Fibroblast of skin of right quadriceps (primary cell): Measurements from ENCODE around the gene PDCD1LG2.
"Not testable (repeated sequence)": the region's sequence is repeated elsewhere in the genome, so short reads cannot be mapped to it uniquely, and the experiment has no call there.

Experiments
- DNase-seq: peaks from one replicate; pipeline ENCODE4 v3.0.0-alpha.2; 2013

PDCD1LG2 gene

DNA sequence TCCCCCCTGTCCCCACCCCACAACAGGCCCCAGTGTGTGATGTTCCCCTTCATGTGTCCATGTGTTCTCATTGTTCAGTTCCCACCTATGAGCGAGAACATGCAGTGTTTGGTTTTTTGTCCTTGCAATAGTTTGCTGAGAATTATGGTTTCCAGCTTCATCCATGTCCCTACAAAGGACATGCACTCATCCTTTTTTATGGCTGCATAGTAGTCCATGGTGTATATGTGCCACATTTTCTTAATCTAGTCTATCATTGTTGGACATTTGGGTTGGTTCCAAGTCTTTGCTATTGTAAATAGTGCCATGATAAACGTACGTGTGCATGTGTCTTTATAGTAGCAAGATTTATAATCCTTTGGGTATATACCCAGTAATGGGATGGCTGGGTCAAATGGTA is 15.6 kb upstream of the PDCD1LG2 start:
- not testable (repeated sequence) for DNase-seq

DNA sequence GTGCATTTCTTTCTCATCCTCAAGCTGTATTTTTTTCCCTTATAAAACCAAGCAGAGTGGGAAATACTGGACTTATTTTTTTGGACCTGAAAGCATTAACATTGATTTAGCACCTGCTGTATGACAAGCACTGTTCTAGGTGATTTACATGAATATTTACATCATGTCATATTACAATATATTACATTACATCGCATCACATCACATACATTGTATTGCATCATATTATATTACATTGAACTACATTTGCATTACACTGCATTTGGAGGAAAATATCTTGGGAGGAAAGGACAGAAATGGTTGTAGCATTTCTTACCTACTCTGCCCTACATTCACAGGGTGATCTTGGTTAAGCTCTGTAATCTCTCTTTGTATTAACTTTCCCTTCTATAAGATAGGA is 11.2 kb upstream of the PDCD1LG2 start:
- DNase-seq = no peak

DNA sequence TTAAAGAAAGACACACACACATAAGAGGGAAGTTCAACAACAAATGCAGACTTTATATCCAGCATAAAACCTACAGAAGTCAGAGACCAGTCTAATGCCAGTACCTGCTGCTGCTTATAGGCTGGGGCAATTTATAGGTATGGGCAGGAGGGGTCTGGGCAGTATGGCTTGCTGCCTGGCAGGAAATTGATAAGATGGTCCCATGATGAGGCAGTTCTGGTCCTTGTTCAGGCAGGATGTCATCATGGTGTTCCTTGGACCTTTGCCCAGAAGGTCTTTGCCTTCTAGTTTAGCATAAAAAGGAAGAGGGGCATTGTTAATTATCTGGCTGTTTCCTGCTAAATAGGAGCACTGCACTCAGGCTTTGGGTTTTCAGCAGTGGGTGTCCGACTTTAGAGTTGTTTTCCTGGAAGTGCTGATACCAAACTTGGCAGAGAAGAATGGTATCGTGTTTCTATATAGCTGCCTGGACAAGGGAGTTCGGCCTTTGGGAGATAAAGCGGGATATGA is 10.4 kb upstream of the PDCD1LG2 start:
- peak; percentile 70 for DNase-seq

DNA sequence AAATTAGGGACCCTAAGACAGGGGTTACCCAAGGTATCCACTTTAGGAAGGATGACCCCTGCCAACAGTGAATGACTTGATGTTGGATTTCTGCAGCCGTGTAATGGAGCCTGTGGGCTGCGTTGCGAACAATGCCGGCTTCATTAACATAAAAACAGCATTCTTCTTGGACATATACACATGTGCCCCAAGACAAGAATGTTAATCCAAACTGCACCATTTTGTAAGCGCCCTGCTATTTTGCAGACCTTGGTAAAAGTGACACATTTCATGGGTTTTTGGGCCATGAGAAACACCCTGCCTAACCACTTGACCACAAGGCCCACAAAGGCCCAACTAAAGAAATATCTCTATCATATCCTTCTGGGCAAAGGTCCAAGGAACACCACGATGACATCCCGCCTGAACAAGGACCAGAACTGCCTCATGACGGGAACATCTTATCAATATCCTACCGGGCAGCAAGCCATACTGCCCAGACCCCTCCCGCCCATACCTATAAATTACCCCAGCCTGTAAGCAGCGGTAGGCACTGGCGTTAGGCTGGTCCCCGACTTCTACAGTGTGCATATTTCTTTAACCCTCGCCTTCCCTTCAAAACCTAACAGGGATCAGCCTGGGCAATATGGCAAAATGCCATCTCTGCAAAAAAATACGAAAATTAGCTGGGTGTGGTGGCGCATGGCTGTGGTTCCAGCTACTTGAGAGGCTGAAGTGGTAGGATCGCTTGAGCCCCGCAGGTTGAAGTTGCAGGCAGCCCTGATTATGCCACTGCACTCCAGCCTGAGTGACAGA is 9.7 kb upstream of the PDCD1LG2 start:
- peak; percentile 63 for DNase-seq

DNA sequence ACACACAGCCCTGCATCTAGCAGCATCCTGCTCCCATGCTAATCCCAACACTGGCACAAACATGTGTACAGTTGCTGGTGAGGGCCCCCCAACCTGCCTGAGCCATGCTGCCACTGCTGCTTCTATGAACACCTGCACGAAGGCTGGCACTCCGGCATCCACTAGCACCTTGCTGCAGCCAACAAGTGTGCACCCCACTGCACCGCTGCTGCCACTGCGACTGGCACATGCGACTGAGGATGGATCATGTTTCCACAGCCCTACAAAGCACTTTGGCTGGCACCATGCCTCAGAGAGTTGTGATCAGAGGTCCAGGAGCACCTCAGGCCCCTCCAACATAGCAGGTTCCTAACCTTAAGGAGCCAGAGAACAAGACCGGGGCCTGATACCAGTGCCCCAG is 7.8 kb upstream of the PDCD1LG2 start:
- no peak for DNase-seq

DNA sequence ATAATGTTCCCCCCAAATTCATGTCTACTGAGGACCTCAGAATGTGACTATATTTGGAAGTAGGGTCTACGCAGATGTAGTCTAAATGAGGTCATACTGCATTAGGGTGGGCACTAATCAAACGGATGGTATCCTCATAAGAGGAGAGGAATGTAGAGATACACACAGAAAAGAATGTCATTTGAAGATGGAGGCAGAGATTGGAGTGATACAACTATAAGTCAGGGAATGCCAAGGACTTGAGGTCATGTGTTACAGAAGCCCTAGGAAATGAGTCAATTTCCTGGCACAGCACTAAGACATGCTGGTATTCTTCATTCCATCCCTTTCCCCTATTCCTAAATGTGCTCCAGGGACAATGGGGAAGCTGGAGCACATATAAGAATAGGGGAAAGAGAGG is 758 bp upstream of the PDCD1LG2 start:
- peak; percentile 99 for DNase-seq

DNA sequence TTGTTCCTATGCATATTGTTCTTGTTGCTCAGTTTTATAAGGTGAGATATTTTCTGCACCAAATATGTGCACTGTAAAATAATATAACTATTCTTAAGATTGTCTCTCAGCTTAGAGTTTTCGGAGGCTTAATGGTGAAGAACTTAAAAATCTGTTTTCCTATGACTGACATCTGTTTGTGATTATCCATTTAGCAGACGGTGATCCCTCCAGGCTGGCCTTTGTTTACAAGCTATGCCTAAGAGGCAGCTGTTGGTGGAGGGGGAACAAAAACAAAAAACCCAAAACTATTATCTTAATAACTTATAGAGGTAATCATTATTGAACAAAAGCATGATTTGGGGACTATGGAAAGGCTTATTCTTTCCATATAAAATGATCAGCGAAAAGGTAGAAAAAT is 658 bp downstream of the PDCD1LG2 start:
- DNase-seq = peak; percentile 57

DNA sequence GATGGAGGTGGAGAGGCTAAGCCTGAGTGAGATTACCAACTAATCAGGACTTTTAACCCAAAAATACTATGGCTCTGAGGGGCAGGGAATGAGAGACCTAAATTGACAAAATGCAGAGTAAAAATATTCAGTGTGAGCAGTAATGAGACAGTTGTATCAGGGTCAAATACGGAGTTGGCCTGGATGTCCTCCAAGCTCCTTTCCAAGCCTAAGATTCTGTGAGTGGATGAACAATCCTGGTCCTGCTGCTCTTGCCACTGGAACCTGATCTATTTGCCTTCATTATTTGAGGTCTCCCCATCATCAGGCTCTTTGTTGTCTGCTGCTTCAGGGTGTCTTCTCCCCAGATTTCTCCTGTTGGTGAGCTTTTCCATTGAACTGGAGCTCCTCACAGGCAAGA is 1.1 kb downstream of the PDCD1LG2 start:
- DNase-seq = no peak

DNA sequence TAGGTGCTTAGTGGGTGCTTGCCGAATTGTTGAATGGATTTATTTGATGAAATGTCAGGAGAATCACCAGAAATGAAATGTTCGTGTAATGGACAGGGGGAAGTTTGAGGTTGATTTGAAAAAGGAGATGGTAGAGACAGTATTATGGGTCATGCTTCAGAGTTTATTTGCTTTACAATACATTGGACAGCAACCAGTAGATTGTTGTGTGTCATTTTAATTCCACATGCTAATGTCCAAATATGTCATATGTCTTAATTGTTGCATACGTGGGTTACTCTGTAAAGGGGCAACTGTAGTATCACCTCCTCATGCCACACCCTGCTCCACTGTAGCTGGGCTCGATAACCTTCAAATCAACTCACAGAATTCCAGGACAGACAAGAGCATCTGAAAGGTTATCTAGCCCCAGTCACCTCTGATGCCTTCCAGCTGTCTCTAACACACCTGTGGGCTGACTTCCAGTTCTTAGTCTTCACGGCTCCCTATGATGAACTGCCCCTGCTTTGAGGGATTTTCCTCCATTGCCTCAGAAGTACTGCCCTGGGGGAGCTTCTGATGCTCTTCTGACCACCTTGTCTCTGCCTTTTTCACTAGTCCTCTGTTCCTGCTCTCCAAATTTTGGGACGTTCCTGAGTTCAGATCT is 1.7 kb downstream of the PDCD1LG2 start:
- no peak for DNase-seq

DNA sequence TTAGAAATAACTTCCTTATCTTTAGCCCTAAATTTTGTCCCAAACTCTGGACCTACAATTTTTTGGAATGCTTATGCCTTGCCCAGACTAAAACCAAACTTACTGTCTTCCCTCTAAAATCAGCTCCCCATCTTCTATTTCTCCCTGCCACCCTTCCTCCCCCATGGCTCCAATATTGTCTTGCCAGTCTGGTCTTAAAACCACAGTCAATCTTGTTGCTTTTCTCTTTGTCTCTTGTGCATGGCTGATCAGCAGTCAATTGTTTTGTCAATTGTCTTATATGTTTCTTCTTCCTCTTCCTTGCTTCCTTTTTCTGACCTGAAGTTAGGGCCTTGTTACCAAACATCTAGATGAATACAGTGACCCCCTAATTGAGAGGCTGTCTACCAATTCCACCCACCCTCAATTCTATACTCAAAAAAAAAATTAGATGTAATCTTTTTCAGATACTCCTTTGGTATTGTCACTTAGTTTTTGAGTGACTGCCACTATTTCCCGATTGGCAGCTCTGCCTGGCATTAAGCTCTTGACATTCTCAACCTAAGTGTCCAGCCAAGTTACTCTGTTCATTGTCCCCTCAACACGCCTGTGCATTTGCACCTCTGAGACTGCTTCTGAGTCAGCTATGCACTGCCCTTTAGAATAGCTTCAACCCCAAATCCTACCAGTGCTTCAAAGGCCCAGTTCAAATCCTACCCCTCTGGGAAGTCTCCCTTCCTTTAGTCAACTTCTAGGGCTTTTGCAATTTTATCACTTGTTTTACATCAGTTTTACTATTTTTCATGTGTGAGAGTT is 2.5 kb downstream of the PDCD1LG2 start:
- no peak for DNase-seq

DNA sequence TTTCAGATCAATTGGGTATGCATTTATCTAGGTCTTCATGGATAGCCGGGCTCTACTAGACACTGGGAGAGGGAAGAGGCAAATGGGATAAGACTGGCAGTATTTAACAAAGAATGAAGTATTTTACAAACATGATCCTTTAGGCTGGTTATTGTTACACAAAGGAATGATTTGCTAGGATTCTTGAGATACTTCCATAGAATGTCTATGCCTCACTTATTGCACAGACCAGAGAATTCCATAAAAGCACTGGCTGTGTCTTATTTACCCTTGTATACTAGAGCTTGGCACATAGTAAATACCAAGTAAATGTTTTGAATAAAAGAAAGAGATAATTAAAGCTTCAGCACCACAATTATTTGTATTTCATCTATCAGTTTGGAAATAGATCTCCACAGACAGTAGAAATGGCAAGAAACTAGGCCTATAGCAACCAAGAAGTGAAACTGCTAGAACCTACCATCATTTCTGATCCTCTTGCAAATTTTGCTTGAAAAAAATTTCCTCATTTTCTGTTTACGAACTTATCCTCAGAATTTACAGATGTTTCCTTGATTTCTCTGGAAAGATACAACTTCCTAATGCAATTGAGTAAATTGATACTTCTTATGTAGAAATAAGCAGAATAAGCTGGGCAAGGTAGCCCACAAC is 3.8 kb downstream of the PDCD1LG2 start:
- no peak for DNase-seq

DNA sequence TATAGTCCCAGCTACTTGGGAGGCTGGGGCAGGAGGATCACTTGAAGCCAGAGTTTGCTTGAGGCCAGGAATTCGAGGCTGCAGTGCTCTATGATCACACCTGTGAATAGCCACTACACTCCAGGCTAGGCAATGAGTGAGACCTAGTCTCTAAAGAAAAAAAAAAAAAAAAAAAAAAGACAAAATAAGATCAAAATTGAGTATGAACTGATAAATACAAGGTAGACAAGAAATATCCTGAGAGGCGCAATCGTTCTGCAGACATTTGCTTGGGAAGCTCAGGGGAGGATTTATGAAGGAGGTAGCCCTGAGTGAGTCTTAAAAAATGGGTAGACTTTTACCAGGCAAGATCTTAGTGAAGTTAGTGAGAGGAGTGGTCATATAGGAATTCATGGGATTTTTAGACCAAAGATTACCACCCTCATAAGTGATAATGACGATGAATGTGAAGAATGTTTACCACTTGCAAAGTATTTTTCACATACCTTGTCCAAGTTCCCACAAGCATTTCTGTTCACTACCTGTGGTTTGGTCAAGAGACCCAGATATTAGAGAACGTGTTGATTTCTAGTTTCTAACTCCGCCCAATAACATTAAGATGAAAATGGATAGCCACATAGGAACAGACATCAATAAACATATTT is 4.4 kb downstream of the PDCD1LG2 start:
- peak; percentile 44 for DNase-seq

DNA sequence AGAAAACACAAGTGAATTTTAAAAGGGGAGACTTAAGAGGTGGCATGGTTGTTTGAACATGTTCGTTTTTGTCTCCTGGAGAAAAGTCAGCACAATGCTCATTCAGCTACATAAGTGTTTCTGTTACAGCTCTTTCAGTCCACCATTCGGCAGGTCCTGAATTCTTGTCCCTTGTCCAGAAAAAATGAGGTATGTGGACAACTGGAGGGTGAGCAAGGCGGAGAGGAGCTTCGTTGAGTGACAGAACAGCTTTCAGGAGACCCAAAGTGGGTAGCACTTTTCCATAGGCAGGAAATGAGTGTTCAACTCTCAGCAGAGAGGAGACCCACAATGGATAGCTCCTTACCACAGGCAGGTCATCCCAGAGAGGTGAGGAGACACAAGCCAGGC is 4.9 kb downstream of the PDCD1LG2 start:
- DNase-seq = no peak

DNA sequence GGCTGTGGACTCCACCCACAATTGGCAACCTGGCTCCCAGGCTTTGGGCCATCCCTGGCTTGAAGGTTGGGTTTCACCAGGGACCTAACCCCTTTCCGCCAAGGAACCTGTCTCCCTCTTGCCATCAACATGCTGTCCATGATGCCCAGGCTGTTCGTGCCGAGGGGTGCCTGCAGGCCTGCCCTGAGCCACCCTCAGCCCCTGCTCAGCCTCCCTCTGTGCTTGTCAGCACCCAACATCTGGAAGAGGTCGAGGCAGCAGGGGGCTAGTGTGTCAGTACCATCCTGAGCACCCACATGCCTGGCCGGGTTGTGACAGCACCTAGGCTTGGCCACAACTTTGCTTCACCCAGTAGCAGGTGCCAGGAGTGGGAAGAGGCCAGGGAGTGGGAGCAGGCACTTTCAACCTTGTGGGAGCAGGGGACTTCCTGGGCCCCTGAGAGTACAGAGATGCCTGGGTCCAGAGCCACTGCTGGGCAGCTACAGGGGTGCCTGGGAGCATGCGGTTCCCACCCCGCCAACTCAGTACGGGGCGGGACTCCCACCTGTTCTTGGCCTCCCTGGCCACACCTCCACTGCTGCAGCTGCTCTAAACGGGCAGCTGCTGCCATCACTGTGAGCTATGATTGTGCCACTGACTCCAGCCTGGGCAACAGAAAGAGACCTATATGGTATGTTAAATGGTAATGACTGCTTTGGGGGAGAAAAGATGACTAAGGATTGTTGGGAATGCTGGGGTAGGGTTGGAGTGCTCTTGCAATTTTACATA is 6.3 kb downstream of the PDCD1LG2 start:
- no peak for DNase-seq

DNA sequence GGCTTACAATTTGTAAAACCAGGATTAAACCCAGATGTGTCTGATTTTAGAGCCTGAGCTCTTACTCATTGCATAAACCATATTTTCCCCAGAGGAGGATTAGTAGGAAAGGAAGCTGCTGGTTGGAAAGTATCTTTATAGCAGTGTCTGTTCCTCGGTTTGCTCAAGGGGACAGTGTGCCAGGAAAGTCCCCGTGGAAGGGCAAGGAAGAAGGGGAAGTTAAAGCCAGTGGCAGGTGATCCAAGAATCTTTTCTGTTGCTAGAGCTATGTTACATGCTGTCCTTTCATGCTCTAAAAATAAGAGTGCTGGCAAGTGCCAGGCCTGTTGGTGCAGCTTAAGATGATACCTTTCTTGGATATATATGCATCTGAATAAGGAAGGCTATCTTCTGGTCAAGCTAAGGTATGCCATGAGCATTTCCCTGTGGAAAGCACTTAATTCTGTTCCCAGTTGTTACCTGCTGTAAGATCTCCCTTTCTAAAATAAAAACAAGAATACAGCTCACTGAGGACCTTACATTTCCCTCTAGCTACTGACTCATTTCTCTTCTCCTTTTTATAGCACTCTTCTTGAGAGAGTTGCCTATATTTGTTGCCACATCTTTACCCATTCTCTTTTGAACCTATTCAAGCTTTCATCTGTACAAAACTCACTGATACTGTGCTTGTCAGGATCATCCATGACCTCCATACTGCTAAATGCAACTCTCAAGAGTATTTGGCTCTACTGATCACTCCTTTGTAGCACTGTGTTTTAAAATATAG is 8.0 kb downstream of the PDCD1LG2 start:
- peak; percentile 79 for DNase-seq

DNA sequence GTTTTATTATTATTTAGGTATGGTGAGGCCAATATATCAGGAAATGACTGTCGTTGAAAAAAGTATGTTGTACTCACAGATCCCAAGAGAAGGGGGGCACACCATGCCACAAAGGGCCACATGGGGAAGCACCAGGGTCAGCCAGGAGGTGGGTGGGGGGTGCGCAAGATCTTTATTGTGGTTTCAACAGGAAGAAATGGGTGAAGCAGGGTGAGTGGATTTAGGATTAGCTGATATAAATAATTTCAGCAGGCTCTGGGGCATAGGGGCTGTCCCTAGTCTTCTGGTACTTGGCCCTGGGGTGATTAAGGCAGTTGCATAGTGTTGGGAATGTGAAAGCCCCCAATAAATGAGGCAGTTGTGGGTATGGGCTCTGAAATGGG is 8.6 kb downstream of the PDCD1LG2 start:
- DNase-seq = no peak

DNA sequence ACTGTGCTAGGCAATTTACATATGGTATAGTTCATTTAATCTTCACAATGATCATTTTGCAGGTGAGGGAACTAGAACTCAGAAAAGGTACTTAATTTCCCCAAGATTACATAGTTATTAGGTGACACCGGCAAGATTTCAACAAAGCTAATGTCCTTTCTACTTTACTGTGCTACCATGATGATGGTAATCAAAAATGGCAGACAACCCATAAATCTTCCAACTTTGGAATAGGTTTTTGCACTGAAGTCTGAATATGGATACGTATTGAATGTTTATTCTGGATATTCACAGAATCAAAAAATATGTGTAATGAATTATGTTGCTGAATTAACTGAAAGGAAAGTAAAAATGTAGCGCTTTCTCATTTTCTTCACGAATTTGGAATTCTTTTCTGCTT is 13.8 kb downstream of the PDCD1LG2 start:
- DNase-seq = no peak

DNA sequence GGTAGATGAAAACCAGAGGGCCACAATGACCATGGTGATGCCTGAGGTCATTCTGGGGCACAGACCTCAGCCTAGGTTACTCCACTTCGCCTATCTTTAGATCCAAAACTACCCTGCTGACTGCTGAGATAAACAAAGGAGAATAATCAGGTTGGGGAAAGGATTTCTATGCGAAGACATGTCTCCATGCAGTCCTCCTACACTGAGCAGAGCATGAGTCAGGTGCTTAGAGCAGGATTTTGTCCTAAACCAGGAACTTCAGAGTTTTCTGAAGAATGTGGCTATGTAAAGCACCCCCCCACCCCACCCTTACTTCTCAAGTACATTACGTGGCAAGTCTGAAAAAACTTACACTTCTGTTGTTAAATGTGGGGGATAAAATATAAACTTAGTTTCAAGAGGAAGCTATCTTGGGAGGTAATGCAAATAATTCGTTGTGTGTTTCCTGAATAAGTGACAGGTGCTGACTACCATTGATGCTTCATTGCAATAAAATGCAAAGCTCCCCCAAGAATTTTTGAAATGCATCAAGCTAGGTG is 19.4 kb downstream of the PDCD1LG2 start:
- no peak for DNase-seq

DNA sequence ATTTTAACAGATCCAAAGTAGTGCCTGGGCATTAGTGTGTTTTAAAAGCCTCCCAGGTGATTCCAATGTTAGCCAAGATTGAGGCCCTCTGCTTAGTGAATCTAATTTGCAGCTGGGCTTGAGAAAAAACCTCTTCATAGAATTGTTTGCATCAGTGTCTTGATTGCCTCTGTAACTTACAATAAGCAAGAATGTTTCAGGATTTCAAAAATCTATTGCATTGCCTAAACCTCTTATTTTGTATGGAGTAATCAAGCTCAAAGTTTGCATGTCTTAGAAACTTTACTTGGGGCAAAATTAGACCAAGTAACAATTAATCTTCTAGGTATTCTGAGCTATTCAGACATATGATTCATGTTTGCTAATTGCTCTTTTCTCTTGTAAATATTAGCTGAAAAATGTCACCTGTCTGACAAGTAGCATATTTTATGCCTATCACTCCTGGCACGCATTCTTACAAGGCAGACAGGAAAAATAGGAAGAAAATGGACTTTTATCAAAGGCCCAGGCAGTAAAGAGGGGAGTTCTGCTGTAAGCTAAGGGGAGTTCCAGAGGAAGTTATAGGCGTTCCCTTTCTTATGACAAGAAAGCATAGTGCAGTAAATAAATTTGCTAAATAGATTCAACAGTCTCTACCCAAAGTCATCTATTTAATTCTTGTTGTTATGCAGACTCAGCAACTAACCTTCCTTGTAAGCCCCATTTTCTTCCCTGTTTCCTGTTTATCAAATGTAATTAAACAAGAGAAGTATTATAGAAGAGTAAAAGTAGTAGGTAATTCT is 21.0 kb downstream of the PDCD1LG2 start:
- no peak for DNase-seq

DNA sequence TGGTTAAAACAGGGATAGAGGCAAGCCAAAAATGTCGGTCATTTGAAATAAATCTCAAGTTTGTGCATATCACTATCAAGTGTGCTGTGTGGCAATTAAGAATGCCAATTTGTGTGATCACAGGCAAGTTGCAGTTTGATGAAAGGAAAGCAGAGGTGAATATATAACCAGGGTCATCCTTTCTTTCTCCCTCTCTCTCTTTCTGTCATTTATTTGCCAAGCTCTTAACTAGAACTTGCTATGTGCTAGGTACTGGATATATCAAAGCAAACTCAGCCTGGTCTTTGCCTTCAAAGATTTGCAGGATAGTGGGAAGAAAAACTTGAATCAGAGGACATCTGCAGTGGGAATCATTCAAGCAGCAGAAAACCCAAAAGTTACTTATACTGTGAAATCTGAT is 22.0 kb downstream of the PDCD1LG2 start:
- no peak for DNase-seq
